Measurements from ENCODE around the gene CLMP. TPM values are rescaled to one million over a fixed set of nuclear protein-coding genes. Genes with fewer than 3 reads are reported as not detected.

CLMP gene
- total RNA-seq, 2 donors from 2014 or later: 10.1 to 22.1 TPM

GRCh38 chr11:123163621-123164020, 31.4 kb downstream of the CLMP start:
- no peak for DNase-seq

DNA sequence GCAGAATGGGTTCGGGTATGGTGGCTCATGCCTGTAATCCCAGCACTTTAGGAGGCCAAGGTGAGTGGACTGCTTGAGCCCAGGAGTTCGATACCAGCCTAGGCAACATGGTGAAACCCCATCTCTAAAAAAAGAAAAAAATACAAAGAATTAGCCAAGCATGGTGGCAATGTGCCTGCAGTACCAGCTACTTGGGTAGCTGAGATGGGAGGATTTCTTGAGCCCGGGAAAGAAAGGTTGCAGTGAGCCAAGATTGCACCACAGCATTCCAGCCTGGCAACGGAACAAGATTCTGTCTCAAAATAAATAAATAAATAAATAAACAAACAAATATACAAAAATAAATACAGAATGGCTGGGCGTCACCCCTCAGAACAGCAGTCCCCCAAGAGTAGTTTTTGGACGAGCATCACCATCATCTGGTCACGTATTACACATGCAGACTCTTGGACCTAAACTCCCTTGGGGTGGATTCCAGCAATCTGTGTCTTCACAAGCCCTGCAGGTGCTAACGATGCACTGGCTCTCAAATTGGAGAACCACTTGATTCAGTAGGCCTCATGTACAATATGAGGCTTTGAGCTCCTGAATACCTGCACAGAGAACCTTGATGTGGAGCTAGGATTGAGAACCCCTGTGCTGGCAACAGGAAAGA, 33.5 kb downstream of the CLMP start:
- TF ChIP-seq, protein P1, sequence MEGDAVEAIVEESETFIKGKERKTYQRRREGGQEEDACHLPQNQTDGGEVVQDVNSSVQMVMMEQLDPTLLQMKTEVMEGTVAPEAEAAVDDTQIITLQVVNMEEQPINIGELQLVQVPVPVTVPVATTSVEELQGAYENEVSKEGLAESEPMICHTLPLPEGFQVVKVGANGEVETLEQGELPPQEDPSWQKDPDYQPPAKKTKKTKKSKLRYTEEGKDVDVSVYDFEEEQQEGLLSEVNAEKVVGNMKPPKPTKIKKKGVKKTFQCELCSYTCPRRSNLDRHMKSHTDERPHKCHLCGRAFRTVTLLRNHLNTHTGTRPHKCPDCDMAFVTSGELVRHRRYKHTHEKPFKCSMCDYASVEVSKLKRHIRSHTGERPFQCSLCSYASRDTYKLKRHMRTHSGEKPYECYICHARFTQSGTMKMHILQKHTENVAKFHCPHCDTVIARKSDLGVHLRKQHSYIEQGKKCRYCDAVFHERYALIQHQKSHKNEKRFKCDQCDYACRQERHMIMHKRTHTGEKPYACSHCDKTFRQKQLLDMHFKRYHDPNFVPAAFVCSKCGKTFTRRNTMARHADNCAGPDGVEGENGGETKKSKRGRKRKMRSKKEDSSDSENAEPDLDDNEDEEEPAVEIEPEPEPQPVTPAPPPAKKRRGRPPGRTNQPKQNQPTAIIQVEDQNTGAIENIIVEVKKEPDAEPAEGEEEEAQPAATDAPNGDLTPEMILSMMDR (IDR thresholded peaks at IDR 0.05): no peak
- TF ChIP-seq POLR2A (IDR thresholded peaks at IDR 0.05): no peak
- H3K27me3 ChIP-seq: no peaks in the 10 kb centered on the region
- intact Hi-C loops (cut with DNase I): no loop called here
- no peak overlapping the region for H3K27ac ChIP-seq
- no peak for ATAC-seq
- WGBS, 2 donors: 83 to 84% methylated on average over 8 of the region's 8 CpGs
- no peak overlapping the region for H3K4me3 ChIP-seq
- no peaks in the 10 kb centered on the region for H3K36me3 ChIP-seq (replicated peaks in 1 of 2; ENCODE audit: insufficient read depth in 1 of 2, low read depth in 2 of 2)
- no peaks in the 10 kb centered on the region for H3K9me3 ChIP-seq
- no peaks in the 10 kb centered on the region for H3K4me1 ChIP-seq
- DNase-seq: no peak

More at GRCh38 chr11:123163621-123164020, 31.4 kb downstream of the CLMP start:
- WGBS, 2 donors: 87 to 92% methylated on average over 4 of the region's 4 CpGs
- ATAC-seq: no peak
- intact Hi-C loops (cut with DNase I): no loop called here
- Histone ChIP-seq H3K9me3 (no peaks in the 10 kb centered on the region), H3K27me3 (no peaks in the 10 kb centered on the region), H3K4me3 (no peak overlapping the region), H3K27ac (no peak overlapping the region), H3K4me1 (no peaks in the 10 kb centered on the region), H3K36me3 (replicated peaks in 1 of 2; ENCODE audit: insufficient read depth in 1 of 2, low read depth in 2 of 2) (no peaks in the 10 kb centered on the region)
- TF ChIP-seq, protein P1 (IDR thresholded peaks at IDR 0.05): no peak

DNA sequence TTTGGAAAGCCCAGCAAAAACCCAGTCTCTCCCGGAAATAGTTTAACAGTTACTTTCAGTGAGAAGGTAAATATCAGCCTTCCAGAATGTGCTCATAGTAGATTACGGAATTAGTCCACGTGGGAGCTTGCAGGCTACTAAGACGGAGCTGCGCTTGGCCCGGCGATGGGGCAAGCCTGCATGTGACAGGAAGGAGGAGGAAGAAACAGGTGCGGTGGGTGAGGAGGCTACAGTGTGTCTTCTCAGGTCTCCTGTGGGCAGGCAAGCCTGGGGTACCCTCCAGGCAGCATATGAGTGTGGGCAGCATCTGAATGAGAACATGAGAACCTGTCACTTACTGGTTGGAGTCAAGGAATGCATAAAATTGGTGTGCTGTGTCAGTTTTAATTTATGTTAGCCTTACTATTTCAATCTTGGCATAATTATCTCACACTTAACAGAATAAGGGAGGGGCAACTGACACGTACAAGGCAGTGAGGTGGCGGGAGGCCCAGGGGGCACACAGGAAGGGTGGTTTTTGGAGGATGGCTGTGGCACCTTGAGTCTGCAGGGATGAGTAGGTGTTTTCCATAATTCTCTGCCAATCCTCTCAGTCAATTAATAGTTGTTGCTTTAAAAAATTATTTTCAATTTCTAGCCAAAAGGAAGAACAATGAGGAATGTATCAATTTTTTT, 35.7 kb downstream of the CLMP start:
- H3K4me1 ChIP-seq: no peaks in the 10 kb centered on the region
- H3K27me3 ChIP-seq: no peaks in the 10 kb centered on the region
- intact Hi-C loops (cut with DNase I): no loop called here
- WGBS, 2 donors: 51 to 63% methylated on average over 10 of the region's 10 CpGs
- H3K36me3 ChIP-seq (replicated peaks in 1 of 2; ENCODE audit: insufficient read depth in 1 of 2, low read depth in 2 of 2): no peaks in the 10 kb centered on the region
- H3K4me3 ChIP-seq: no peak overlapping the region
- H3K9me3 ChIP-seq: no peaks in the 10 kb centered on the region
- ATAC-seq (peak; percentile 38), DNase-seq (peak in 2 of 4 donors; percentile 3 to 24)
- no peak overlapping the region for H3K27ac ChIP-seq
- no peak for TF ChIP-seq POLR2A (IDR thresholded peaks at IDR 0.05)
- TF ChIP-seq, protein P1 (IDR thresholded peaks at IDR 0.05): no peak

GRCh38 chr11:123158033-123159003, 36.7 kb downstream of the CLMP start:
- intact Hi-C loops (cut with DNase I): no loop called here
- DNase-seq: no peak
- Histone ChIP-seq H3K9me3 (no peaks in the 10 kb centered on the region), H3K27ac (no peak overlapping the region), H3K36me3 (replicated peaks in 1 of 2; ENCODE audit: insufficient read depth in 1 of 2, low read depth in 2 of 2) (no peaks in the 10 kb centered on the region), H3K4me1 (no peaks in the 10 kb centered on the region), H3K4me3 (no peak overlapping the region), H3K27me3 (no peaks in the 10 kb centered on the region)
- no peak for ATAC-seq
- no peak for TF ChIP-seq POLR2A (IDR thresholded peaks at IDR 0.05)
- TF ChIP-seq, protein P1 (IDR thresholded peaks at IDR 0.05): no peak
- WGBS, 2 donors: 88 to 90% methylated on average over 11 of the region's 11 CpGs

All from body of pancreas (tissue), 4 donors.